GM23338 (cell line): ENCODE data around the gene CLSTN1. TPM values are rescaled to one million over a fixed set of nuclear protein-coding genes. Genes with fewer than 3 reads are reported as not detected.
"Not testable (repeated sequence)": the region's sequence is repeated elsewhere in the genome, so short reads cannot be mapped to it uniquely, and the experiment has no call there.

Source experiments
- ATAC-seq: fragments of 200-7000 bp; cut with Tn5 transposase; 3 replicates; pipeline ENCODE4 v1.9.1; 2020
- DNase-seq: peaks from one replicate; pipeline ENCODE4 v3.0.0-alpha.2; 2015; ENCODE audit warnings: low spot score
- H2AFZ ChIP-seq: fragments of 200-600 bp; sonication (generic); 2 replicates; pipeline ENCODE4 v1.8.0; 2016; ENCODE audit warnings: antibody characterized with exemption, mild to moderate bottlenecking, moderate library complexity
- H3F3A ChIP-seq: fragments of 200-600 bp; sonication (generic); replicated peaks from 2 replicates; pipeline ENCODE4 v1.8.0; 2017; ENCODE audit warnings: antibody characterized with exemption, mixed run types, low read depth
- H3K27ac ChIP-seq: fragments of 200-600 bp; sonication (generic); 2 replicates; pipeline ENCODE4 v1.6.1; 2016; ENCODE audit warnings: low read depth
- H3K27me3 ChIP-seq: fragments of 200-600 bp; sonication (generic); 2 replicates; pipeline ENCODE4 v1.8.0; 2016; ENCODE audit warnings: mild to moderate bottlenecking, mixed run types, moderate library complexity; ENCODE audit not compliant: insufficient read depth
- H3K36me3 ChIP-seq: fragments of 200-600 bp; sonication (generic); 2 replicates; pipeline ENCODE4 v1.8.0; 2016; ENCODE audit warnings: mild to moderate bottlenecking; ENCODE audit not compliant: insufficient read depth
- H3K4me1 ChIP-seq: fragments of 200-600 bp; sonication (generic); 2 replicates; pipeline ENCODE4 v1.8.0; 2016; ENCODE audit warnings: mild to moderate bottlenecking, moderate library complexity; ENCODE audit not compliant: insufficient read depth
- H3K4me2 ChIP-seq: fragments of 200-600 bp; sonication (generic); 2 replicates; pipeline ENCODE4 v1.7.1; 2017; ENCODE audit warnings: mixed run types
- H3K4me3 ChIP-seq: fragments of 200-600 bp; sonication (generic); 2 replicates; pipeline ENCODE4 v1.6.1; 2016; ENCODE audit warnings: mixed run types
- H3K79me2 ChIP-seq: fragments of 200-600 bp; sonication (generic); replicated peaks from 2 replicates; pipeline ENCODE4 v1.8.0; 2017; ENCODE audit warnings: mild to moderate bottlenecking; ENCODE audit not compliant: insufficient read depth
- H3K9me2 ChIP-seq: fragments of 200-600 bp; sonication (generic); 2 replicates; pipeline ENCODE4 v1.8.0; 2017; ENCODE audit not compliant: insufficient read depth
- H4K20me1 ChIP-seq: fragments of 200-600 bp; sonication (generic); replicated peaks from 2 replicates; pipeline ENCODE4 v1.8.0; 2017; ENCODE audit warnings: mild to moderate bottlenecking; ENCODE audit not compliant: insufficient read depth
- H3K27ac Mint-ChIP-seq: 2 replicates; pipeline ENCODE4 v1.8.0; 2020; ENCODE audit warnings: inconsistent platforms, mild to moderate bottlenecking, moderate library complexity, mixed read lengths
- H3K27me3 Mint-ChIP-seq: 3 replicates; pipeline ENCODE4 v1.8.0; 2022; ENCODE audit warnings: low read depth, mild to moderate bottlenecking, moderate library complexity, mixed read lengths, inconsistent platforms; ENCODE audit not compliant: insufficient read depth, poor library complexity
- H3K36me3 Mint-ChIP-seq: 3 replicates; pipeline ENCODE4 v1.8.0; 2021; ENCODE audit warnings: low read depth, mild to moderate bottlenecking, inconsistent platforms, moderate library complexity, mixed read lengths
- H3K4me1 Mint-ChIP-seq: 3 replicates; pipeline ENCODE4 v1.8.0; 2020; ENCODE audit warnings: mild to moderate bottlenecking, inconsistent platforms, mixed read lengths
- H3K4me3 Mint-ChIP-seq: 3 replicates; pipeline ENCODE4 v1.8.0; 2021; ENCODE audit warnings: moderate library complexity, mild to moderate bottlenecking, inconsistent platforms, mixed read lengths
- H3K9me3 Mint-ChIP-seq: 3 replicates; pipeline ENCODE4 v1.8.0; 2020; ENCODE audit warnings: moderate library complexity, mild to moderate bottlenecking, inconsistent platforms, mixed read lengths
- CTCF ChIP-seq, 2 experiments: fragments of 200-600 bp in 1 of 2; sonication (generic) in 1 of 2; conservative IDR thresholded peaks; 2 replicates each; pipeline versions ENCODE4 v1.5.1 to v1.6.1; 2016 to 2017; ENCODE audit warnings: antibody characterized with exemption in 2 of 2, low read depth in 2 of 2, mild to moderate bottlenecking in 2 of 2, moderate library complexity in 1 of 2
- ETS1 ChIP-seq: IDR thresholded peaks from 2 replicates; pipeline ENCODE4 v1.6.1; 2016; ENCODE audit warnings: antibody characterized with exemption
- EZH2 ChIP-seq: fragments of 200-600 bp; sonication (generic); IDR thresholded peaks from one replicate; pipeline ENCODE4 v1.8.0; 2017; ENCODE audit warnings: antibody characterized with exemption, mild to moderate bottlenecking, low read depth; ENCODE audit not compliant: unreplicated experiment
- EZH2phosphoT487 ChIP-seq: fragments of 200-600 bp; sonication (generic); IDR thresholded peaks from one replicate; pipeline ENCODE4 v1.8.1; 2018; ENCODE audit warnings: antibody characterized with exemption; ENCODE audit not compliant: unreplicated experiment
- JUNB ChIP-seq: IDR thresholded peaks from one replicate; pipeline ENCODE4 v1.6.1; 2016; ENCODE audit warnings: antibody characterized with exemption; ENCODE audit not compliant: unreplicated experiment
- NANOG ChIP-seq: IDR thresholded peaks from 2 replicates; pipeline ENCODE4 v1.6.1; 2016; ENCODE audit warnings: antibody characterized with exemption, borderline replicate concordance
- REST ChIP-seq: IDR thresholded peaks from one replicate; pipeline ENCODE4 v1.6.1; 2018; ENCODE audit warnings: antibody characterized with exemption; ENCODE audit not compliant: unreplicated experiment
- ZNF462 ChIP-seq: fragments of 250-450 bp; sonication (Bioruptor Pico); IDR thresholded peaks from 2 replicates; pipeline ENCODE4 v1.5.0; 2020; ENCODE audit warnings: mild to moderate bottlenecking, moderate library complexity
- polyA plus RNA-seq: library from polyadenylated mRNA; unstranded; fragments of >200 nt; fragmentation: Nextera tagmentation; extraction: Ambion mirVana; gene quantifications from 2 replicates; pipeline ENCODE4 v1.2.1, GENCODE V29; 2016
- total RNA-seq: library from RNA; depleted of rRNA; stranded (reverse); fragments of >200 nt; shearing (Covaris generic); gene quantifications from 2 replicates; pipeline ENCODE4 v1.2.3, GENCODE V29; 2014

CLSTN1 gene
- total and polyA plus RNA-seq, 2 experiments from 2014 or later: 38.5 to 66.2 TPM

- Mint-ChIP-seq H3K9me3 (no peaks in the 10 kb centered on the region), H3K4me1 (peaks cover 49% of the 10 kb centered on the region), H3K36me3 (peaks cover 11% of the 10 kb centered on the region; the same call in 1 of the 3 replicates), H3K27ac (no peak overlapping the region), H3K4me3 (peak overlapping the region; percentile 6; the same call in 1 of the 3 replicates), H3K27me3 (peaks cover 7% of the 10 kb centered on the region)
- Histone ChIP-seq H3K27ac (peak overlapping the region; percentile 76), H3K36me3 (no peaks in the 10 kb centered on the region), H2AFZ (no peak overlapping the region), H3K4me3 (no peak overlapping the region), H3F3A (peaks cover 10% of the 10 kb centered on the region; the same call in 1 of the 2 replicates), H3K9me2 (no peaks in the 10 kb centered on the region), H3K4me2 (peak overlapping the region; percentile 49), H3K4me1 (peaks cover 49% of the 10 kb centered on the region), H3K27me3 (no peaks in the 10 kb centered on the region), H3K79me2 (peaks cover 97% of the 10 kb centered on the region), H4K20me1 (peaks cover 48% of the 10 kb centered on the region)
- ATAC-seq: peak; percentile 95
- no peak for TF ChIP-seq ETS1
- TF ChIP-seq REST: no peak
- TF ChIP-seq JUNB: no peak
- no peak for TF ChIP-seq ZNF462 (CRISPR knock-in tag)
- no peak for TF ChIP-seq EZH2phosphoT487
- TF ChIP-seq CTCF (conservative IDR thresholded peaks at IDR 0.05; ENCODE audit: low read depth in 2 of 2): peak in 1 of 2 experiments; percentile 21; a peak in 1 of 4 replicates
- TF ChIP-seq EZH2: no peak
- TF ChIP-seq NANOG: no peak
- DNase-seq: peak; percentile 88
These were observed 31.4 kb downstream of the CLSTN1 start for GRCh38 chr1:9792156-9793042.

GRCh38 chr1:9789700-9790099 lies 34.1 kb downstream of the CLSTN1 start:
- not testable (repeated sequence) for DNase-seq, H3K9me3 Mint-ChIP-seq, H3K27me3 ChIP-seq, H3K4me2 ChIP-seq, ATAC-seq, H3K9me2 ChIP-seq, H3K4me3 ChIP-seq, H2AFZ ChIP-seq, H3K27ac ChIP-seq, H3F3A ChIP-seq, H3K27me3 Mint-ChIP-seq, H3K27ac Mint-ChIP-seq, H3K36me3 ChIP-seq, H3K4me3 Mint-ChIP-seq
- Mint-ChIP-seq H3K4me1 (peaks cover 46% of the 10 kb centered on the region), H3K36me3 (peaks cover 11% of the 10 kb centered on the region; the same call in 1 of the 3 replicates)
- H3K4me1 ChIP-seq: peaks cover 38% of the 10 kb centered on the region
- H3K79me2 ChIP-seq: peaks cover 85% of the 10 kb centered on the region
- H4K20me1 ChIP-seq: peaks cover 37% of the 10 kb centered on the region
